Keratinocyte (primary cell): ENCODE data around the gene SNX17. TPM values are rescaled to one million over a fixed set of nuclear protein-coding genes. Genes with fewer than 3 reads are reported as not detected.

Experiments used
- DNase-seq: peaks from one replicate; pipeline ENCODE4 v3.0.0-alpha.2; 2011; ENCODE audit warnings: low read depth, missing footprints, low spot score
- FAIRE-seq: peaks from 2 replicates; lab custom pipeline; 2011; peaks lifted over from hg19 to GRCh38; lab: Jason Lieb, UNC
- H2AFZ ChIP-seq: 2 replicates; pipeline ENCODE4 v1.6.0; 2012; ENCODE audit warnings: low read length, control low read depth, inconsistent platforms; ENCODE audit not compliant: control insufficient read depth
- H3K27ac ChIP-seq: 2 replicates; pipeline ENCODE4 v1.5.1; 2011; ENCODE audit warnings: low read length; ENCODE audit not compliant: control insufficient read depth, insufficient read depth
- H3K27me3 ChIP-seq: 3 replicates; pipeline ENCODE4 v1.6.0; 2011; ENCODE audit warnings: low read length; ENCODE audit not compliant: control insufficient read depth, insufficient read depth; ENCODE audit errors: extremely low read depth
- H3K36me3 ChIP-seq, 2 experiments: 2 replicates in 1 of 2; 3 replicates in 1 of 2; pipeline ENCODE4 v1.5.1; 2011; ENCODE audit warnings: low read length in 2 of 2, mild to moderate bottlenecking in 1 of 2; ENCODE audit not compliant: control insufficient read depth in 2 of 2, insufficient read depth in 2 of 2; ENCODE audit errors: extremely low read depth in 1 of 2
- H3K4me1 ChIP-seq: 3 replicates; pipeline ENCODE4 v1.5.1; 2011; ENCODE audit warnings: low read length; ENCODE audit not compliant: control insufficient read depth, insufficient read depth; ENCODE audit errors: extremely low read depth
- H3K4me2 ChIP-seq: 3 replicates; pipeline ENCODE4 v1.6.0; 2011; ENCODE audit warnings: low read depth, low read length; ENCODE audit not compliant: control insufficient read depth, insufficient read depth; ENCODE audit errors: extremely low read depth
- H3K4me3 ChIP-seq, 3 experiments: fragments of 200-600 bp in 1 of 3; sonication (generic) in 1 of 3; 2 replicates in 2 of 3; 3 replicates in 1 of 3; pipeline ENCODE4 v1.5.1; 2011 to 2016; ENCODE audit warnings: low read length in 3 of 3, mild to moderate bottlenecking in 3 of 3, control low read depth in 2 of 3, inconsistent platforms in 1 of 3, low read depth in 1 of 3, mixed read lengths in 1 of 3, mixed run types in 1 of 3, moderate library complexity in 1 of 3; ENCODE audit not compliant: control insufficient read depth in 2 of 3, insufficient read depth in 2 of 3; ENCODE audit errors: extremely low read depth in 1 of 3
- H3K79me2 ChIP-seq: 2 replicates; pipeline ENCODE4 v1.6.0; 2012; ENCODE audit warnings: low read length; ENCODE audit not compliant: control insufficient read depth, insufficient read depth
- H3K9ac ChIP-seq: 3 replicates; pipeline ENCODE4 v1.6.0; 2011; ENCODE audit warnings: low read length; ENCODE audit not compliant: control insufficient read depth, insufficient read depth; ENCODE audit errors: extremely low read depth
- H3K9me1 ChIP-seq: 3 replicates; pipeline ENCODE4 v1.6.0; 2011; ENCODE audit warnings: low read length; ENCODE audit not compliant: control insufficient read depth, insufficient read depth; ENCODE audit errors: extremely low read depth
- H3K9me3 ChIP-seq: 2 replicates; pipeline ENCODE4 v1.5.1; 2012; ENCODE audit warnings: low read depth, low read length; ENCODE audit not compliant: control insufficient read depth
- H4K20me1 ChIP-seq: 3 replicates; pipeline ENCODE4 v1.6.0; 2011; ENCODE audit warnings: low read length; ENCODE audit not compliant: control insufficient read depth, insufficient read depth; ENCODE audit errors: extremely low read depth
- EZH2 ChIP-seq: IDR thresholded peaks from one replicate; pipeline ENCODE4 v1.6.1; 2012; ENCODE audit warnings: inconsistent platforms, mild to moderate bottlenecking, low read length, moderate library complexity
- dilution Hi-C: fragments of 300-500 bp; cut with MboI; formaldehyde crosslinking; loops from one replicate; pipeline ENCODE4 v1.7.0; 2020; ENCODE audit warnings: low sequenced_read_pairs; ENCODE audit not compliant: extremely low pct_ligation_motif_present
- polyA plus RNA-seq, 5 experiments: library from polyadenylated mRNA; depleted of rRNA in 3 of 5; stranded (reverse) in 3 of 5; stranded (forward) in 1 of 5; unstranded in 1 of 5; fragments of >200 nt; gene quantifications; 1 replicate in 1 of 5; 2 replicates in 3 of 5; 3 replicates in 1 of 5; pipeline versions ENCODE4 v1.2.1 to v1.2.3, GENCODE V29; 2011 to 2012; ENCODE audit warnings: missing spikeins in 2 of 5, low read depth in 1 of 5, low replicate concordance in 1 of 5
- TF ChIP-seq, protein P1 (sequence below), 3 experiments: IDR thresholded peaks in 1 of 3; conservative IDR thresholded peaks in 1 of 3; optimal IDR thresholded peaks in 1 of 3; 2 replicates in 2 of 3; 3 replicates in 1 of 3; pipeline versions ENCODE3 to v1.5.1; 2011; ENCODE audit warnings: low read length in 3 of 3, mild to moderate bottlenecking in 3 of 3, moderate library complexity in 2 of 3, control low read depth in 1 of 3, inconsistent platforms in 1 of 3; ENCODE audit not compliant: insufficient read depth in 2 of 3; ENCODE audit errors: extremely low read depth in 1 of 3

SNX17 gene
- polyA plus RNA-seq, 1 donor (not counting 4 experiments of a cell fraction or from before 2014, with no cell fraction given), result 83.3 TPM

DNA sequence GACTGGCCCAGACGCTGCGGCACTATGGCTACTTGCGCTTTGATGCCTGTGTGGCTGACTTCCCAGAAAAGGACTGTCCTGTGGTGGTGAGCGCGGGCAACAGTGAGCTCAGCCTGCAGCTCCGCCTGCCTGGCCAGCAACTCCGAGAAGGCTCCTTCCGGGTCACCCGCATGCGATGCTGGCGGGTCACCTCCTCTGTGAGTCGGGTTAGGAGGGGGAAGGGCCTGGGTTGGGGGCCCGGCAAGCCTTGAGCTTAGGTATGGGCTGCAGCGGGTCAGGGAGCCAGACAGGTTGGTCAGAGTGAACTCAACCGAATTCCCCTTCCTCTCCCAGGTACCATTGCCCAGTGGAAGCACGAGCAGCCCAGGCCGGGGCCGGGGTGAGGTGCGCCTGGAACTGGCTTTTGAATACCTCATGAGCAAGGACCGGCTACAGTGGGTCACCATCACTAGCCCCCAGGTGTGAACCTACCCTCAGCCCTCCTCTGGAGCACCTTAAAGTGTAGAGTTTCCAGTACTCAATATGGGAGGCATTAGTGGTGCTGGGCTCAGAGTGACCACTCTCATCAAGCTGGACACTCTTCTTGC is 5.2 kb downstream of the SNX17 start:
- dilution Hi-C loops, result no loop called here
- H3K36me3 ChIP-seq, result peaks cover 35 to 50% of the 10 kb centered on the region in 2 experiments

DNA sequence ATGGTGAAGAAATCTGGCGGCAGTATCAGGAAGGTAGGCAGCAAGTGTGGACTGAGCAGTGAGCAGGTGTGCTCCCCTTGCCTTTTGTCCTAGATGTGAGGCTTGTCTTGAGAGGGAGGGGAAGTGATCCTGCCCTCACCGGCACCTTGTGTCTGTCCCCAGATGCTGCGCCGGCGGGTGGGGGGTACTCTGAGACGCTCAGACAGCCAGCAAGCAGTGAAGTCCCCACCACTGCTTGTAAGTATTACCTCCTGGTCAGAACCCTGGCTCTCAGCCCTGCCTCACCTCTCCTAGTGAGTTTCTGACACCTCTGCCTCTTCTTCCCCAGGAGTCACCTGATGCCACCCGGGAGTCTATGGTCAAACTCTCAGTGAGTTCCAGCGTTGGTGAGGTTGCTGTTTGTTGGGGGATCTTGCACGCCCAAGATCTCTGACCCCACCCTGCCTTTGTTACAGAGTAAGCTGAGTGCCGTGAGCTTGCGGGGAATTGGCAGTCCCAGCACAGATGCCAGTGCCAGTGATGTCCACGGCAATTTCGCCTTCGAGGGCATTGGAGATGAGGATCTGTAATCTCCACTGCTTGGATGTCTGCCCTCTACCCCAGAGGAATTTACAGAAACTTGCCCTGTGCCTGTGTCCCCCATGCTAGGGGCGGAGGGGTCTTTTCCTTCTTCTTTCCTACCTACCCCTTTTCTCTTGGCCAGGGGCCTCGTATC is 5.9 kb downstream of the SNX17 start:
- Histone ChIP-seq H3K9me3 (no peaks in the 10 kb centered on the region), H3K79me2 (peaks cover 56% of the 10 kb centered on the region), H3K9me1 (no peaks in the 10 kb centered on the region), H3K4me3 (no peak overlapping the region), H2AFZ (no peak overlapping the region), H4K20me1 (peaks cover 5% of the 10 kb centered on the region), H3K27ac (no peak overlapping the region), H3K27me3 (no peaks in the 10 kb centered on the region), H3K36me3 (peaks cover 37 to 55% of the 10 kb centered on the region in 2 experiments), H3K4me1 (peaks cover 26% of the 10 kb centered on the region), H3K9ac (no peak overlapping the region), H3K4me2 (no peak overlapping the region)
- FAIRE-seq (no peak), DNase-seq (no peak)
- no peak for TF ChIP-seq EZH2
- TF ChIP-seq, protein P1, sequence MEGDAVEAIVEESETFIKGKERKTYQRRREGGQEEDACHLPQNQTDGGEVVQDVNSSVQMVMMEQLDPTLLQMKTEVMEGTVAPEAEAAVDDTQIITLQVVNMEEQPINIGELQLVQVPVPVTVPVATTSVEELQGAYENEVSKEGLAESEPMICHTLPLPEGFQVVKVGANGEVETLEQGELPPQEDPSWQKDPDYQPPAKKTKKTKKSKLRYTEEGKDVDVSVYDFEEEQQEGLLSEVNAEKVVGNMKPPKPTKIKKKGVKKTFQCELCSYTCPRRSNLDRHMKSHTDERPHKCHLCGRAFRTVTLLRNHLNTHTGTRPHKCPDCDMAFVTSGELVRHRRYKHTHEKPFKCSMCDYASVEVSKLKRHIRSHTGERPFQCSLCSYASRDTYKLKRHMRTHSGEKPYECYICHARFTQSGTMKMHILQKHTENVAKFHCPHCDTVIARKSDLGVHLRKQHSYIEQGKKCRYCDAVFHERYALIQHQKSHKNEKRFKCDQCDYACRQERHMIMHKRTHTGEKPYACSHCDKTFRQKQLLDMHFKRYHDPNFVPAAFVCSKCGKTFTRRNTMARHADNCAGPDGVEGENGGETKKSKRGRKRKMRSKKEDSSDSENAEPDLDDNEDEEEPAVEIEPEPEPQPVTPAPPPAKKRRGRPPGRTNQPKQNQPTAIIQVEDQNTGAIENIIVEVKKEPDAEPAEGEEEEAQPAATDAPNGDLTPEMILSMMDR (optimal IDR thresholded peaks at IDR 0.05 in 1 of 3, IDR thresholded peaks at IDR 0.05 in 1 of 3, conservative IDR thresholded peaks at IDR 0.05 in 1 of 3; ENCODE audit: extremely low read depth in 1 of 3, insufficient read depth in 2 of 3, low read length in 3 of 3), result no peak
- dilution Hi-C loops, result no loop called here

More for the DNA sequence above, 5.2 kb downstream of the SNX17 start:
- no peaks in the 10 kb centered on the region for H3K9me3 ChIP-seq
- no peak overlapping the region for H3K9ac ChIP-seq
- H3K27me3 ChIP-seq, result no peaks in the 10 kb centered on the region
- H2AFZ ChIP-seq, result no peak overlapping the region
- H3K27ac ChIP-seq, result no peak overlapping the region
- peaks cover 5% of the 10 kb centered on the region for H4K20me1 ChIP-seq
- no peak overlapping the region for H3K4me3 ChIP-seq
- peaks cover 62% of the 10 kb centered on the region for H3K79me2 ChIP-seq
- no peaks in the 10 kb centered on the region for H3K9me1 ChIP-seq
- DNase-seq (no peak), FAIRE-seq (no peak)
- TF ChIP-seq, protein P1 (optimal IDR thresholded peaks at IDR 0.05 in 1 of 3, IDR thresholded peaks at IDR 0.05 in 1 of 3, conservative IDR thresholded peaks at IDR 0.05 in 1 of 3; ENCODE audit: extremely low read depth in 1 of 3, insufficient read depth in 2 of 3, low read length in 3 of 3), result no peak
- no peak for TF ChIP-seq EZH2
- H3K4me1 ChIP-seq, result peaks cover 24% of the 10 kb centered on the region
- H3K4me2 ChIP-seq, result no peak overlapping the region
